T-cell (primary cell): Measurements from ENCODE around the gene TMEM243. TPM values are rescaled to one million over a fixed set of nuclear protein-coding genes. Genes with fewer than 3 reads are reported as not detected.

Experiments
- ATAC-seq, 4 experiments: fragments of 200-7000 bp in 3 of 4; fragments of 150-1000 bp in 1 of 4; cut with Tn5 transposase; replicated peaks in 1 of 4; 1 replicate in 3 of 4; 2 replicates in 1 of 4; pipeline ENCODE4 v1.10.0; 2021; ENCODE audit warnings: moderate library complexity in 3 of 4, mild to moderate bottlenecking in 2 of 4, moderate number of reproducible peaks in 1 of 4
- CTCF ChIA-PET, 2 donors: fragments of 300-600 bp; sonication (Branson Sonifier 250); formaldehyde crosslinking; loops; one replicate each; lab custom pipeline; 2022; ENCODE audit warnings: antibody characterized with exemption in 2 of 2; lab: Charles Lee
- POLR2A ChIA-PET, 2 donors: fragments of 300-600 bp; sonication (Branson Sonifier 250); formaldehyde crosslinking; loops; one replicate each; lab custom pipeline; 2022; ENCODE audit warnings: antibody characterized with exemption in 2 of 2; lab: Charles Lee
- DNase-seq, 35 experiments: peaks; one replicate each; pipeline versions ENCODE4 v3.0.0 to v3.0.0-alpha.2; 2013 to 2023
- H3K27ac ChIP-seq: one replicate; pipeline ENCODE4 v1.5.1; 2013; ENCODE audit warnings: low read length
- H3K27me3 ChIP-seq, 2 experiments: replicated peaks in 1 of 2; 1 replicate in 1 of 2; 2 replicates in 1 of 2; pipeline versions ENCODE4 v1.6.1 to v1.7.0; 2013; ENCODE audit warnings: low read length in 1 of 2, mixed read lengths in 1 of 2; ENCODE audit not compliant: control insufficient read depth in 2 of 2, insufficient read depth in 2 of 2; ENCODE audit errors: extremely low read depth in 1 of 2
- H3K36me3 ChIP-seq, 2 donors: 1 replicate in 1 of 2; 2 replicates in 1 of 2; pipeline versions ENCODE4 v1.6.1 to v1.7.0; 2013; ENCODE audit warnings: low read length in 1 of 2; ENCODE audit not compliant: control insufficient read depth in 2 of 2, insufficient read depth in 1 of 2; ENCODE audit errors: extremely low read depth in 1 of 2
- H3K4me1 ChIP-seq, 2 experiments: 1 replicate in 1 of 2; 2 replicates in 1 of 2; pipeline versions ENCODE4 v1.6.1 to v1.7.0; 2013; ENCODE audit warnings: low read length in 2 of 2, mixed read lengths in 1 of 2; ENCODE audit not compliant: insufficient read depth in 2 of 2, control insufficient read depth in 1 of 2; ENCODE audit errors: extremely low read depth in 1 of 2
- H3K4me3 ChIP-seq, 2 donors: 1 replicate in 1 of 2; 2 replicates in 1 of 2; pipeline versions ENCODE4 v1.5.1 to v1.7.0; 2013; ENCODE audit warnings: mild to moderate bottlenecking in 2 of 2, low read length in 1 of 2, moderate library complexity in 1 of 2; ENCODE audit not compliant: control insufficient read depth in 1 of 2; ENCODE audit errors: extremely low read depth in 1 of 2
- H3K9me3 ChIP-seq: 2 replicates; pipeline ENCODE4 v1.7.0; 2013
- H3K27ac Mint-ChIP-seq, 2 donors: one replicate each; pipeline ENCODE4 v1.8.0; 2020 to 2021; ENCODE audit warnings: mild to moderate bottlenecking in 2 of 2, mixed read lengths in 2 of 2
- H3K27me3 Mint-ChIP-seq, 2 donors: one replicate each; pipeline ENCODE4 v1.8.0; 2021 to 2022; ENCODE audit warnings: mixed read lengths in 2 of 2
- H3K36me3 Mint-ChIP-seq: one replicate; pipeline ENCODE4 v1.8.0; 2021; ENCODE audit warnings: mixed read lengths
- H3K4me1 Mint-ChIP-seq, 3 donors: one replicate each; pipeline ENCODE4 v1.8.0; 2020 to 2022; ENCODE audit warnings: mixed read lengths in 3 of 3, mild to moderate bottlenecking in 1 of 3
- H3K4me3 Mint-ChIP-seq, 3 donors: one replicate each; pipeline ENCODE4 v1.8.0; 2020 to 2022; ENCODE audit warnings: mild to moderate bottlenecking in 3 of 3, mixed read lengths in 3 of 3, moderate library complexity in 3 of 3
- H3K9me3 Mint-ChIP-seq, 3 donors: one replicate each; pipeline ENCODE4 v1.8.0; 2020 to 2022; ENCODE audit warnings: mixed read lengths in 3 of 3
- WGBS: methylation state at CpG from one replicate; pipeline ENCODE4 v1.1.5; 2013; ENCODE audit warnings: missing lambda C conversion rate; ENCODE audit not compliant: insufficient coverage; 5-methylcytosine and 5-hydroxymethylcytosine counted together
- total RNA-seq, 35 experiments: library from RNA in 6 of 35; stranded (reverse) in 6 of 35; fragments of 120-200 nt in 1 of 35; gene quantifications; one replicate each; pipeline versions ENCODE4 v1.2.1 to v1.2.4 and lab custom pipeline; 2013 to 2026

TMEM243 gene
- total RNA-seq, 5 donors from 2014 or later (not counting 1 experiment from before 2014, with no cell fraction given), result 95.2 to 170 (median 108) TPM

GRCh38 chr7:87164433-87164832, 55.1 kb downstream of the TMEM243 start:
- Mint-ChIP-seq H3K27me3 (no peaks in the 10 kb centered on the region), H3K4me3 (no peak overlapping the region), H3K27ac (no peak overlapping the region), H3K4me1 (peaks cover 45 to 59% (median 56%) of the 10 kb centered on the region in 3 donors), H3K9me3 (no peaks in the 10 kb centered on the region), H3K36me3 (peaks cover 49% of the 10 kb centered on the region)
- H3K4me1 ChIP-seq, result peaks cover 0 to 6% of the 10 kb centered on the region in 2 experiments
- no peak overlapping the region for H3K27ac ChIP-seq
- POLR2A ChIA-PET, result interaction anchor here (0.5 to 0.6 kb wide), 5 partner anchors 10 to 1038 kb away, joined by 3 to 9 read pairs (median 3); no protein-coding TSS in a partner anchor
- H3K36me3 ChIP-seq, result peaks cover 0 to 60% of the 10 kb centered on the region in 2 donors
- WGBS, result no CpG with 5 or more reads among the region's 2 CpGs
- no peak overlapping the region for H3K4me3 ChIP-seq
- CTCF ChIA-PET, result interaction anchor here (0.5 to 0.6 kb wide), 9 partner anchors 9 to 770 kb away, joined by 3 to 7 read pairs (median 5); no protein-coding TSS in a partner anchor
- DNase-seq, result no peak
- H3K9me3 ChIP-seq, result no peaks in the 10 kb centered on the region
- no peak for ATAC-seq
- H3K27me3 ChIP-seq, result no peaks in the 10 kb centered on the region

- H3K9me3 Mint-ChIP-seq, result no peaks in the 10 kb centered on the region
- Histone ChIP-seq H3K4me1 (peaks cover 6 to 13% of the 10 kb centered on the region in 2 experiments), H3K9me3 (no peaks in the 10 kb centered on the region), H3K27ac (no peak overlapping the region), H3K36me3 (peaks cover 0 to 12% of the 10 kb centered on the region in 2 donors), H3K27me3 (no peaks in the 10 kb centered on the region), H3K4me3 (no peak overlapping the region)
- POLR2A ChIA-PET, result no interaction called here
- H3K36me3 Mint-ChIP-seq, result peaks cover 14% of the 10 kb centered on the region
- no peak for ATAC-seq
- no peak for DNase-seq
- H3K27ac Mint-ChIP-seq, result no peak overlapping the region
- H3K4me1 Mint-ChIP-seq, result peaks cover 60 to 77% (median 69%) of the 10 kb centered on the region in 3 donors
- CTCF ChIA-PET, result interaction anchor here in 1 of 2 donors (1.4 kb wide), 1 partner anchor 11 kb away, joined by 6 read pairs; no protein-coding TSS in a partner anchor
- no CpG with 5 or more reads among the region's 2 CpGs for WGBS
- no peaks in the 10 kb centered on the region for H3K27me3 Mint-ChIP-seq
- H3K4me3 Mint-ChIP-seq, result no peak overlapping the region
Observed at GRCh38 chr7:87159538-87159937, 60.0 kb downstream of the TMEM243 start.

- ATAC-seq, result no peak
- no CpG with 5 or more reads among the region's 2 CpGs for WGBS
- Histone ChIP-seq H3K27me3 (no peaks in the 10 kb centered on the region), H3K36me3 (no peaks in the 10 kb centered on the region), H3K4me3 (no peak overlapping the region), H3K4me1 (peaks cover 15 to 27% of the 10 kb centered on the region in 2 experiments), H3K9me3 (no peaks in the 10 kb centered on the region), H3K27ac (no peak overlapping the region)
- Mint-ChIP-seq H3K9me3 (no peaks in the 10 kb centered on the region), H3K27ac (peak overlapping the region in 1 of 2 donors; percentile 11), H3K4me3 (peak overlapping the region in 1 of 3 donors; percentile 8), H3K4me1 (peaks cover 71 to 77% (median 73%) of the 10 kb centered on the region in 3 donors), H3K27me3 (no peaks in the 10 kb centered on the region), H3K36me3 (peaks cover 4% of the 10 kb centered on the region)
- no peak for DNase-seq
- ChIA-PET CTCF (interaction anchor here in 1 of 2 donors (0.7 kb wide), 1 partner anchor 8 kb away, joined by 3 read pairs; no protein-coding TSS in a partner anchor), POLR2A (interaction anchor here (0.6 kb wide), 2 partner anchors 55 to 127 kb away, joined by 3 to 5 read pairs; no protein-coding TSS in a partner anchor)
Observed at GRCh38 chr7:87156709-87157108, 62.8 kb downstream of the TMEM243 start.

- Histone ChIP-seq H3K4me3 (no peak overlapping the region), H3K9me3 (no peaks in the 10 kb centered on the region), H3K36me3 (no peaks in the 10 kb centered on the region), H3K27me3 (no peaks in the 10 kb centered on the region), H3K4me1 (peaks cover 13 to 29% of the 10 kb centered on the region in 2 experiments), H3K27ac (no peak overlapping the region)
- Mint-ChIP-seq H3K4me3 (peak overlapping the region; percentile 8 to 44 (median 13)), H3K4me1 (peaks cover 69 to 80% (median 77%) of the 10 kb centered on the region in 3 donors), H3K36me3 (peaks cover 4% of the 10 kb centered on the region), H3K9me3 (no peaks in the 10 kb centered on the region), H3K27ac (no peak overlapping the region), H3K27me3 (no peaks in the 10 kb centered on the region)
- WGBS, result no CpG with 5 or more reads among the region's 3 CpGs
- ChIA-PET CTCF (interaction anchor here (0.6 to 0.7 kb wide), 4 partner anchors 8 to 260 kb away, joined by 3 to 6 read pairs (median 5); partner anchors contain the start of genes ELAPOR2 (in 1 of the 2) and TMEM243 (in 1 of the 2)), POLR2A (interaction anchor here in 1 of 2 donors (0.7 to 0.9 kb wide), 2 partner anchors 17 kb away, joined by 4 to 7 read pairs; no protein-coding TSS in a partner anchor)
- ATAC-seq (no peak), DNase-seq (no peak)
Observed at GRCh38 chr7:87155788-87156187, 63.7 kb downstream of the TMEM243 start.

GRCh38 chr7:87154569-87154968, 65.0 kb downstream of the TMEM243 start:
- peak overlapping the region in 1 of 2 donors; percentile 49 for H3K27ac Mint-ChIP-seq
- H3K27me3 Mint-ChIP-seq, result no peaks in the 10 kb centered on the region
- Histone ChIP-seq H3K27ac (no peak overlapping the region), H3K9me3 (no peaks in the 10 kb centered on the region), H3K4me3 (no peak overlapping the region), H3K27me3 (no peaks in the 10 kb centered on the region), H3K4me1 (peaks cover 10 to 29% of the 10 kb centered on the region in 2 experiments), H3K36me3 (no peaks in the 10 kb centered on the region)
- DNase-seq (no peak), ATAC-seq (no peak)
- CTCF ChIA-PET, result interaction anchor here (0.6 to 2.7 kb wide), 6 partner anchors 12 to 228 kb away, joined by 3 to 18 read pairs (median 6); partner anchors contain the start of gene TMEM243 (in 1 of the 2)
- no peaks in the 10 kb centered on the region for H3K36me3 Mint-ChIP-seq
- no CpG with 5 or more reads among the region's 3 CpGs for WGBS
- H3K4me1 Mint-ChIP-seq, result peaks cover 57 to 68% (median 67%) of the 10 kb centered on the region in 3 donors
- POLR2A ChIA-PET, result interaction anchor here (0.6 to 4.2 kb wide), 7 partner anchors 8 to 176 kb away, joined by 3 to 41 read pairs (median 5); partner anchors contain the start of gene TMEM243 (in 1 of the 2)
- no peaks in the 10 kb centered on the region for H3K9me3 Mint-ChIP-seq
- H3K4me3 Mint-ChIP-seq, result peak overlapping the region; percentile 85 to 97 (median 92)

- DNase-seq (no peak), ATAC-seq (no peak)
- peaks cover 53 to 64% (median 64%) of the 10 kb centered on the region in 3 donors for H3K4me1 Mint-ChIP-seq
- WGBS, result no CpG with 5 or more reads among the region's 2 CpGs
- Histone ChIP-seq H3K36me3 (no peaks in the 10 kb centered on the region), H3K27ac (no peak overlapping the region), H3K4me1 (peaks cover 10 to 29% of the 10 kb centered on the region in 2 experiments), H3K27me3 (no peaks in the 10 kb centered on the region), H3K4me3 (no peak overlapping the region), H3K9me3 (no peaks in the 10 kb centered on the region)
- H3K4me3 Mint-ChIP-seq, result peak overlapping the region; percentile 85 to 97 (median 92)
- POLR2A ChIA-PET, result interaction anchor here (0.6 to 4.2 kb wide), 9 partner anchors 31 to 249 kb away, joined by 3 to 41 read pairs (median 4); partner anchors contain the start of gene TMEM243 (in 1 of the 2)
- H3K27ac Mint-ChIP-seq, result peak overlapping the region in 1 of 2 donors; percentile 49
- no peaks in the 10 kb centered on the region for H3K36me3 Mint-ChIP-seq
- no peaks in the 10 kb centered on the region for H3K27me3 Mint-ChIP-seq
- H3K9me3 Mint-ChIP-seq, result no peaks in the 10 kb centered on the region
- CTCF ChIA-PET, result interaction anchor here (0.6 to 2.7 kb wide), 10 partner anchors 12 to 227 kb away, joined by 3 to 18 read pairs (median 4); partner anchors contain the start of gene TMEM243 (in 1 of the 2)
Observed at GRCh38 chr7:87154166-87154565, 65.4 kb downstream of the TMEM243 start.
